B cell (primary cell): ENCODE data around the gene WDR1. TPM values are rescaled to one million over a fixed set of nuclear protein-coding genes. Genes with fewer than 3 reads are reported as not detected.

Experiments
- ATAC-seq: fragments of 200-7000 bp; cut with Tn5 transposase; one replicate; pipeline ENCODE4 v1.10.0; 2021; ENCODE audit warnings: low read depth, mild to moderate bottlenecking, moderate number of reproducible peaks, moderate library complexity
- CTCF ChIA-PET: fragments of 350-600 bp; sonication (Branson Sonifier 250); formaldehyde crosslinking; loops from one replicate; lab custom pipeline; 2021; ENCODE audit warnings: antibody characterized with exemption, inconsistent platforms; lab: Charles Lee
- POLR2A ChIA-PET: fragments of 350-600 bp; sonication (Branson Sonifier 250); formaldehyde crosslinking; loops from one replicate; lab custom pipeline; 2021; ENCODE audit warnings: antibody characterized with exemption; lab: Charles Lee
- DNase-seq: peaks from one replicate; pipeline ENCODE4 v3.0.0; 2013
- H2AFZ ChIP-seq: 2 replicates; pipeline ENCODE4 v1.6.1; 2012; ENCODE audit warnings: mild to moderate bottlenecking, low read depth, low read length; ENCODE audit not compliant: insufficient read depth, poor library complexity, severe bottlenecking
- H3K27ac ChIP-seq, 2 donors: 1 replicate in 1 of 2; 2 replicates in 1 of 2; pipeline ENCODE4 v1.5.1; 2012 to 2013; ENCODE audit warnings: low read length in 2 of 2, mild to moderate bottlenecking in 2 of 2, moderate library complexity in 1 of 2
- H3K27me3 ChIP-seq, 4 experiments: fragments of 200-600 bp in 1 of 4; sonication (generic) in 1 of 4; replicated peaks in 1 of 4; 1 replicate in 2 of 4; 2 replicates in 2 of 4; pipeline versions ENCODE4 v1.6.1 to v1.7.0; 2013 to 2016; ENCODE audit warnings: low read length in 3 of 4, mild to moderate bottlenecking in 2 of 4, mixed read lengths in 1 of 4, moderate library complexity in 1 of 4; ENCODE audit not compliant: insufficient read depth in 4 of 4, control insufficient read depth in 3 of 4; ENCODE audit errors: control extremely low read depth in 1 of 4
- H3K36me3 ChIP-seq, 2 experiments: replicated peaks in 1 of 2; 1 replicate in 1 of 2; 2 replicates in 1 of 2; pipeline versions ENCODE4 v1.6.1 to v1.7.1; 2013; ENCODE audit warnings: low read length in 1 of 2; ENCODE audit not compliant: insufficient read depth in 2 of 2, control insufficient read depth in 1 of 2; ENCODE audit errors: control extremely low read depth in 1 of 2, extremely low read depth in 1 of 2
- H3K4me1 ChIP-seq, 2 donors: fragments of 200-600 bp in 1 of 2; sonication (generic) in 1 of 2; 1 replicate in 1 of 2; 2 replicates in 1 of 2; pipeline versions ENCODE4 v1.5.1 to v1.6.1; 2013 to 2017; ENCODE audit warnings: low read length in 2 of 2; ENCODE audit not compliant: control insufficient read depth in 2 of 2, insufficient read depth in 2 of 2
- H3K4me2 ChIP-seq: replicated peaks from 2 replicates; pipeline ENCODE3; 2012; ENCODE audit warnings: mild to moderate bottlenecking, low read depth, low read length; ENCODE audit not compliant: poor library complexity, severe bottlenecking
- H3K4me3 ChIP-seq, 5 experiments: fragments of 200-600 bp in 1 of 5; sonication (generic) in 1 of 5; 1 replicate in 3 of 5; 2 replicates in 2 of 5; pipeline versions ENCODE4 v1.5.1 to v1.7.0; 2011 to 2016; ENCODE audit warnings: low read length in 4 of 5, mild to moderate bottlenecking in 4 of 5, low read depth in 2 of 5, control low read depth in 1 of 5, moderate library complexity in 1 of 5; ENCODE audit not compliant: insufficient read depth in 1 of 5; ENCODE audit errors: control extremely low read depth in 1 of 5, extremely low read depth in 1 of 5
- H3K79me2 ChIP-seq: fragments of 200-600 bp; sonication (generic); one replicate; pipeline ENCODE4 v1.6.0; 2016; ENCODE audit warnings: low read length; ENCODE audit not compliant: control insufficient read depth, insufficient read depth
- H3K9ac ChIP-seq: fragments of 200-600 bp; sonication (generic); 2 replicates; pipeline ENCODE4 v1.6.1; 2017; ENCODE audit warnings: mild to moderate bottlenecking, low read length, moderate library complexity
- H3K9me3 ChIP-seq, 3 donors: one replicate each; pipeline versions ENCODE4 v1.6.1 to v1.7.1; 2013; ENCODE audit warnings: low read length in 2 of 3; ENCODE audit not compliant: control insufficient read depth in 2 of 3, insufficient read depth in 1 of 3; ENCODE audit errors: control extremely low read depth in 1 of 3
- H4K20me1 ChIP-seq: 2 replicates; pipeline ENCODE4 v1.6.0; 2012; ENCODE audit warnings: mild to moderate bottlenecking, low read length; ENCODE audit not compliant: insufficient read depth, control insufficient read depth, poor library complexity, severe bottlenecking
- H3K27ac Mint-ChIP-seq: one replicate; pipeline ENCODE4 v1.8.0; 2021; ENCODE audit warnings: mixed read lengths
- H3K27me3 Mint-ChIP-seq: one replicate; pipeline ENCODE4 v1.8.0; 2021; ENCODE audit warnings: mixed read lengths
- H3K4me1 Mint-ChIP-seq: one replicate; pipeline ENCODE4 v1.8.0; 2021; ENCODE audit warnings: mixed read lengths
- H3K4me3 Mint-ChIP-seq: one replicate; pipeline ENCODE4 v1.8.0; 2021; ENCODE audit warnings: mixed read lengths
- H3K9me3 Mint-ChIP-seq: one replicate; pipeline ENCODE4 v1.8.0; 2022; ENCODE audit warnings: mixed read lengths; ENCODE audit not compliant: insufficient read depth
- CTCF ChIP-seq: fragments of 200-600 bp; IDR thresholded peaks from one replicate; pipeline ENCODE4 v1.8.0; 2022; ENCODE audit warnings: antibody characterized with exemption, mild to moderate bottlenecking
- EZH2 ChIP-seq: IDR thresholded peaks from 2 replicates; pipeline ENCODE4 v1.6.1; 2012; ENCODE audit warnings: borderline replicate concordance, low read depth, mild to moderate bottlenecking, moderate library complexity, low read length; ENCODE audit not compliant: insufficient read depth, poor library complexity, severe bottlenecking
- WGBS: methylation state at CpG from one replicate; pipeline ENCODE4 v1.1.5; 2013; ENCODE audit warnings: missing lambda C conversion rate; ENCODE audit not compliant: insufficient coverage; 5-methylcytosine and 5-hydroxymethylcytosine counted together
- intact Hi-C: fragments of 100-400 bp; cut with micrococcal nuclease; formaldehyde crosslinking; loops from one replicate; pipeline ENCODE4 v1.10.0; 2022
- polyA plus RNA-seq: library from polyadenylated mRNA; depleted of rRNA; stranded (reverse); fragments of >200 nt; gene quantifications from 2 replicates; pipeline ENCODE4 v1.2.3, GENCODE V29; 2012
- total RNA-seq, 2 donors: library from RNA; stranded (reverse); fragments of 120-200 nt in 1 of 2; gene quantifications; 1 replicate in 1 of 2; 2 replicates in 1 of 2; pipeline versions ENCODE4 v1.2.3 to v1.2.4, GENCODE V29; 2013 to 2022

The WDR1 gene
- total and polyA plus RNA-seq, 2 donors (not counting 1 experiment from before 2014, with no cell fraction given) = 134 to 217 TPM

- Histone ChIP-seq H3K4me2 (no peak overlapping the region), H2AFZ (no peak overlapping the region), H4K20me1 (no peaks in the 10 kb centered on the region), H3K4me3 (no peak overlapping the region), H3K36me3 (no peaks in the 10 kb centered on the region), H3K4me1 (peaks cover 0 to 3% of the 10 kb centered on the region in 2 donors), H3K9me3 (no peaks in the 10 kb centered on the region), H3K27me3 (no peaks in the 10 kb centered on the region), H3K79me2 (no peaks in the 10 kb centered on the region), H3K27ac (no peak overlapping the region), H3K9ac (no peak overlapping the region)
- ATAC-seq = no peak
- 100% methylated on average over 2 of the region's 3 CpGs for WGBS
- POLR2A ChIA-PET = no interaction called here
- TF ChIP-seq EZH2 (no peak), CTCF (no peak)
- CTCF ChIA-PET = no interaction called here
- Mint-ChIP-seq H3K27ac (no peak overlapping the region), H3K4me1 (peaks cover 4% of the 10 kb centered on the region), H3K9me3 (peaks cover 1% of the 10 kb centered on the region), H3K27me3 (peaks cover 9% of the 10 kb centered on the region), H3K4me3 (no peak overlapping the region)
- DNase-seq = no peak
- intact Hi-C loops = no loop called here
Measured at GRCh38 chr4:10050261-10050661, 66.3 kb downstream of the WDR1 start.

- H3K4me1 ChIP-seq = peaks cover 2 to 3% of the 10 kb centered on the region in 2 donors
- Mint-ChIP-seq H3K4me1 (peaks cover 11% of the 10 kb centered on the region), H3K9me3 (peaks cover 1% of the 10 kb centered on the region), H3K27me3 (peaks cover 9% of the 10 kb centered on the region), H3K4me3 (no peak overlapping the region), H3K27ac (no peak overlapping the region)
- no peak overlapping the region for H3K4me2 ChIP-seq
- no peaks in the 10 kb centered on the region for H3K36me3 ChIP-seq
- no peak for DNase-seq
- H3K9me3 ChIP-seq = peaks cover 0 to 4% (median 0%) of the 10 kb centered on the region in 3 donors
- no peak overlapping the region for H2AFZ ChIP-seq
- H3K79me2 ChIP-seq = no peaks in the 10 kb centered on the region
- no peak for ATAC-seq
- CTCF ChIA-PET = no interaction called here
- H4K20me1 ChIP-seq = no peaks in the 10 kb centered on the region
- H3K27me3 ChIP-seq = no peaks in the 10 kb centered on the region
- H3K27ac ChIP-seq = no peak overlapping the region
- WGBS = 66% methylated on average over 3 of the region's 4 CpGs
- H3K4me3 ChIP-seq = no peak overlapping the region
- no peak for TF ChIP-seq CTCF
- no peak for TF ChIP-seq EZH2
- intact Hi-C loops = no loop called here
- POLR2A ChIA-PET = no interaction called here
- H3K9ac ChIP-seq = no peak overlapping the region
Measured at GRCh38 chr4:10048941-10049697, 67.5 kb downstream of the WDR1 start.
